NCI-H748 treated with DMSO at 0.1 percent for 48 hours (cell line): ENCODE measurements around the gene FGFRL1.
"Not testable (repeated sequence)": the region's sequence is repeated elsewhere in the genome, so short reads cannot be mapped to it uniquely, and the experiment has no call there.

ENCODE experiments used
- DNase-seq: peaks from one replicate; lab custom pipeline; 2025; lab: John Stamatoyannopoulos, UW

Gene FGFRL1

GRCh38 chr4:1039493-1040343 lies 28.3 kb downstream of the FGFRL1 start:
- no peak for DNase-seq

GRCh38 chr4:1040344-1041146 lies 29.1 kb downstream of the FGFRL1 start:
- DNase-seq = no peak

- DNase-seq = no peak
Measured at GRCh38 chr4:1041147-1041935, 29.9 kb downstream of the FGFRL1 start.

GRCh38 chr4:1041936-1042330 lies 30.5 kb downstream of the FGFRL1 start:
- DNase-seq = no peak

GRCh38 chr4:1042352-1043055 lies 31.1 kb downstream of the FGFRL1 start:
- no peak for DNase-seq

- no peak for DNase-seq
Measured at GRCh38 chr4:1043162-1043561, 31.7 kb downstream of the FGFRL1 start.

- no peak for DNase-seq
Measured at GRCh38 chr4:1043651-1044468, 32.4 kb downstream of the FGFRL1 start.

GRCh38 chr4:1044469-1045192 lies 33.2 kb downstream of the FGFRL1 start:
- DNase-seq = no peak

- no peak for DNase-seq
Measured at GRCh38 chr4:1045193-1045594, 33.8 kb downstream of the FGFRL1 start.

GRCh38 chr4:1045595-1046201 lies 34.3 kb downstream of the FGFRL1 start:
- no peak for DNase-seq

- DNase-seq = not testable (repeated sequence)
Measured at GRCh38 chr4:1046581-1047011, 35.2 kb downstream of the FGFRL1 start.

GRCh38 chr4:1047106-1047975 lies 35.9 kb downstream of the FGFRL1 start:
- DNase-seq = no peak

GRCh38 chr4:1047976-1048772 lies 36.7 kb downstream of the FGFRL1 start:
- DNase-seq = no peak

- no peak for DNase-seq
Measured at GRCh38 chr4:1048773-1049590, 37.6 kb downstream of the FGFRL1 start.

GRCh38 chr4:1049591-1049905 lies 38.1 kb downstream of the FGFRL1 start:
- no peak for DNase-seq

- no peak for DNase-seq
Measured at GRCh38 chr4:1050486-1051213, 39.2 kb downstream of the FGFRL1 start.
